ENCODE measurements around the gene BAHD1.

The BAHD1 gene

GRCh38 chr15:40471105-40471807, 30.5 kb downstream of the BAHD1 start:
- no peak for TF ChIP-seq CTCF (conservative IDR thresholded peaks at IDR 0.05; ENCODE audit: low read depth, low read length)
- Histone ChIP-seq H3K4me3 (IDR thresholded peaks at IDR 0.05; ENCODE audit: insufficient read depth, low read depth, low read length) (no peak overlapping the region), H3K79me2 (ENCODE audit: insufficient read depth, low read depth) (no peaks in the 10 kb centered on the region), H3K27ac (no peak overlapping the region), H4K20me1 (ENCODE audit: insufficient read depth) (no peaks in the 10 kb centered on the region), H3K4me2 (peak overlapping the region; percentile 97), H2AFZ (ENCODE audit: low read depth) (peak overlapping the region; percentile 98), H3K27me3 (ENCODE audit: insufficient read depth, low read depth) (no peaks in the 10 kb centered on the region), H3K9ac (peak overlapping the region; percentile 66), H3K4me1 (ENCODE audit: low read depth, poor library complexity, severe bottlenecking) (peaks cover 17% of the 10 kb centered on the region), H3K36me3 (ENCODE audit: insufficient read depth) (no peaks in the 10 kb centered on the region)

- no peak for TF ChIP-seq CTCF (conservative IDR thresholded peaks at IDR 0.05; ENCODE audit: low read depth, low read length)
- Histone ChIP-seq H3K27me3 (ENCODE audit: insufficient read depth, low read depth) (no peaks in the 10 kb centered on the region), H3K4me1 (ENCODE audit: low read depth, poor library complexity, severe bottlenecking) (peaks cover 17% of the 10 kb centered on the region), H3K4me2 (peak overlapping the region; percentile 97), H2AFZ (ENCODE audit: low read depth) (peak overlapping the region; percentile 98), H3K36me3 (ENCODE audit: insufficient read depth) (no peaks in the 10 kb centered on the region), H3K9ac (peak overlapping the region; percentile 66), H3K27ac (no peak overlapping the region), H3K4me3 (IDR thresholded peaks at IDR 0.05; ENCODE audit: insufficient read depth, low read depth, low read length) (no peak overlapping the region), H3K79me2 (ENCODE audit: insufficient read depth, low read depth) (no peaks in the 10 kb centered on the region), H4K20me1 (ENCODE audit: insufficient read depth) (no peaks in the 10 kb centered on the region)
Measured at GRCh38 chr15:40471808-40472150, 31.0 kb downstream of the BAHD1 start.

GRCh38 chr15:40472171-40472727, 31.5 kb downstream of the BAHD1 start:
- TF ChIP-seq CTCF (conservative IDR thresholded peaks at IDR 0.05; ENCODE audit: low read depth, low read length) = no peak
- Histone ChIP-seq H3K36me3 (ENCODE audit: insufficient read depth) (no peaks in the 10 kb centered on the region), H3K9ac (peak overlapping the region; percentile 66; the same call in 1 of the 2 replicates), H2AFZ (ENCODE audit: low read depth) (peak overlapping the region; percentile 98; the same call in 1 of the 2 replicates), H3K4me3 (IDR thresholded peaks at IDR 0.05; ENCODE audit: insufficient read depth, low read depth, low read length) (no peak overlapping the region), H3K4me1 (ENCODE audit: low read depth, poor library complexity, severe bottlenecking) (peaks cover 17% of the 10 kb centered on the region), H3K27me3 (ENCODE audit: insufficient read depth, low read depth) (no peaks in the 10 kb centered on the region), H3K27ac (no peak overlapping the region), H4K20me1 (ENCODE audit: insufficient read depth) (no peaks in the 10 kb centered on the region), H3K4me2 (peak overlapping the region; percentile 97), H3K79me2 (ENCODE audit: insufficient read depth, low read depth) (no peaks in the 10 kb centered on the region)

GRCh38 chr15:40474581-40474980, 33.8 kb downstream of the BAHD1 start:
- no peak overlapping the region for H3K9ac ChIP-seq
- TF ChIP-seq CTCF (conservative IDR thresholded peaks at IDR 0.05; ENCODE audit: low read depth, low read length) = no peak
- no peak overlapping the region for H3K4me2 ChIP-seq

More at GRCh38 chr15:40474581-40474980, 33.8 kb downstream of the BAHD1 start:
- Histone ChIP-seq H3K4me3 (IDR thresholded peaks at IDR 0.05; ENCODE audit: insufficient read depth, low read depth, low read length) (no peak overlapping the region), H3K4me1 (ENCODE audit: low read depth, poor library complexity, severe bottlenecking) (peaks cover 29% of the 10 kb centered on the region), H3K27ac (no peak overlapping the region), H3K79me2 (ENCODE audit: insufficient read depth, low read depth) (no peaks in the 10 kb centered on the region), H3K27me3 (ENCODE audit: insufficient read depth, low read depth) (no peaks in the 10 kb centered on the region), H2AFZ (ENCODE audit: low read depth) (no peak overlapping the region), H3K36me3 (ENCODE audit: insufficient read depth) (no peaks in the 10 kb centered on the region), H4K20me1 (ENCODE audit: insufficient read depth) (no peaks in the 10 kb centered on the region)
